Right lobe of liver (tissue), 4 donors: ENCODE results near the gene SUMF2.
"Not testable (repeated sequence)": the region's sequence is repeated elsewhere in the genome, so short reads cannot be mapped to it uniquely, and the experiment has no call there.

ENCODE experiments used
- POLR2A ChIP-seq: fragments of 450-650 bp; IDR thresholded peaks from one replicate; pipeline ENCODE4 v1.6.1; 2017; ENCODE audit warnings: antibody characterized with exemption, mild to moderate bottlenecking
- TF ChIP-seq, protein P1 (sequence below), 4 donors: fragments of 200-600 bp in 3 of 4; fragments of 450-650 bp in 1 of 4; IDR thresholded peaks; one replicate each; pipeline versions ENCODE4 v1.5.1 to v1.8.0; 2016 to 2022; ENCODE audit warnings: antibody characterized with exemption in 4 of 4, mild to moderate bottlenecking in 2 of 4
- donor health status: DM: no; HTN: no; CAD: no.
- donor health status: DM: no; HTN: no; CAD: no.
- donor health status: DM: no; HTN: yes; CAD: no.

DNA sequence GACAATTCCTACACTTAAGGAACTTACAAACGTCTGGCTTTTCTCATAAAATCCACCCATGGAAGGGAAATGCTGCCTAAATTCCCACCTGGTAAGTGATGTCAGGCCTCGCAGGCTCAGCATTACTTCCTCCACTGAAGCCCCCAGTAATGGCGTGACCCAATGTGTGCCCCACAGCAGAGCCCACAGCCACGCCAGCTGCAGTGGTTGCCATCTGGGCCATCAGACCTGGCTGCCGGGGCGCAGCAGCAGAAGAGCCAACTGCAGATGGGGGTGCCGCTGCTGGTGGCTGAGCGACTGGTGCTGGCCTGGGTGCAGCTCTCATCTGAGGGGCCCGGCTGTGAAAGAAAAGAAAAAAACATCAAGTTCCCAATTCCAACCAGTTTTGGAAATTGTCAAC lies 40.1 kb downstream of the SUMF2 start:
- TF ChIP-seq, protein P1, sequence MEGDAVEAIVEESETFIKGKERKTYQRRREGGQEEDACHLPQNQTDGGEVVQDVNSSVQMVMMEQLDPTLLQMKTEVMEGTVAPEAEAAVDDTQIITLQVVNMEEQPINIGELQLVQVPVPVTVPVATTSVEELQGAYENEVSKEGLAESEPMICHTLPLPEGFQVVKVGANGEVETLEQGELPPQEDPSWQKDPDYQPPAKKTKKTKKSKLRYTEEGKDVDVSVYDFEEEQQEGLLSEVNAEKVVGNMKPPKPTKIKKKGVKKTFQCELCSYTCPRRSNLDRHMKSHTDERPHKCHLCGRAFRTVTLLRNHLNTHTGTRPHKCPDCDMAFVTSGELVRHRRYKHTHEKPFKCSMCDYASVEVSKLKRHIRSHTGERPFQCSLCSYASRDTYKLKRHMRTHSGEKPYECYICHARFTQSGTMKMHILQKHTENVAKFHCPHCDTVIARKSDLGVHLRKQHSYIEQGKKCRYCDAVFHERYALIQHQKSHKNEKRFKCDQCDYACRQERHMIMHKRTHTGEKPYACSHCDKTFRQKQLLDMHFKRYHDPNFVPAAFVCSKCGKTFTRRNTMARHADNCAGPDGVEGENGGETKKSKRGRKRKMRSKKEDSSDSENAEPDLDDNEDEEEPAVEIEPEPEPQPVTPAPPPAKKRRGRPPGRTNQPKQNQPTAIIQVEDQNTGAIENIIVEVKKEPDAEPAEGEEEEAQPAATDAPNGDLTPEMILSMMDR (IDR thresholded peaks at IDR 0.05): not testable (repeated sequence)
- not testable (repeated sequence) for TF ChIP-seq POLR2A
